ENCODE results near the gene VGLL4.

DNA sequence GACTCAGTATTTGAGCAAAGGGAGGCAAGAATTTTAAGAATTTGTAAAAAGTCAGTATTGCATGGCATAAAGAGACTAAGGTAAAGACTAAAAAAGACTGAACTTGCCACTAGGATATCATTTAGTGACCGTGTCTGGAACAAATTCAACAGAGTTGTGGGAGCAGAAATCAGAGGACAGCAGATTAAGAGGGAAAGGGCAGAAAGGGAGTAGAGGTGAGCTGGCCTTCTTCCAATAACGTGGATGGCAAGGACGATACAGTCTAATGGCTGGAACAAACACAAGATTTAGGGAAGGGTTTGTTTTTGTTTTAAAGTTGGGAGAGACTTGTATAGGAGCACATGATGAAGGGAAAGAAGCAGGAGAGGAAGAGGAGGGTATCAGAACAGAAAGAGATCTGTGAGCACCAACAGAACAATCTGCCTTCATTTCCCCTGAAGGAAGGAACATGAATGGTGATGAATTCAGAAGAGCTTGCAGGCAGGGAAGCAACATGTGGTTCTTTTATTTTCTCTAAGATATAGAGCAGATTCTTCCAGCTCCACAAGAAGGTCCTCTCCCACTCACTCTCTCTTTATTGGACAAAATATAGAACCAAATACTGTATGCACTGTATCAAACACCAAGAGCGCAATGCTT is 8.6 kb downstream of the VGLL4 start:
- TF ChIP-seq, protein P1, sequence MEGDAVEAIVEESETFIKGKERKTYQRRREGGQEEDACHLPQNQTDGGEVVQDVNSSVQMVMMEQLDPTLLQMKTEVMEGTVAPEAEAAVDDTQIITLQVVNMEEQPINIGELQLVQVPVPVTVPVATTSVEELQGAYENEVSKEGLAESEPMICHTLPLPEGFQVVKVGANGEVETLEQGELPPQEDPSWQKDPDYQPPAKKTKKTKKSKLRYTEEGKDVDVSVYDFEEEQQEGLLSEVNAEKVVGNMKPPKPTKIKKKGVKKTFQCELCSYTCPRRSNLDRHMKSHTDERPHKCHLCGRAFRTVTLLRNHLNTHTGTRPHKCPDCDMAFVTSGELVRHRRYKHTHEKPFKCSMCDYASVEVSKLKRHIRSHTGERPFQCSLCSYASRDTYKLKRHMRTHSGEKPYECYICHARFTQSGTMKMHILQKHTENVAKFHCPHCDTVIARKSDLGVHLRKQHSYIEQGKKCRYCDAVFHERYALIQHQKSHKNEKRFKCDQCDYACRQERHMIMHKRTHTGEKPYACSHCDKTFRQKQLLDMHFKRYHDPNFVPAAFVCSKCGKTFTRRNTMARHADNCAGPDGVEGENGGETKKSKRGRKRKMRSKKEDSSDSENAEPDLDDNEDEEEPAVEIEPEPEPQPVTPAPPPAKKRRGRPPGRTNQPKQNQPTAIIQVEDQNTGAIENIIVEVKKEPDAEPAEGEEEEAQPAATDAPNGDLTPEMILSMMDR (conservative IDR thresholded peaks at IDR 0.05; ENCODE audit: low read depth, low read length), result no peak
- TF ChIP-seq EZH2 (IDR thresholded peaks at IDR 0.05; ENCODE audit: low read length, unreplicated experiment) (no peak), EZH2phosphoT487 (IDR thresholded peaks at IDR 0.05; ENCODE audit: borderline replicate concordance, low read length) (no peak)

All from PC-3 (cell line).